HG02870 (cell line): ENCODE data around the gene DYSF.

Experiments used
- ATAC-seq: cut with Tn5 transposase; IDR thresholded peaks from one replicate; pipeline ENCODE4 v1.9.1; 2021; ENCODE audit warnings: mild to moderate bottlenecking, moderate library complexity; ENCODE audit not compliant: unreplicated experiment

The DYSF gene

DNA sequence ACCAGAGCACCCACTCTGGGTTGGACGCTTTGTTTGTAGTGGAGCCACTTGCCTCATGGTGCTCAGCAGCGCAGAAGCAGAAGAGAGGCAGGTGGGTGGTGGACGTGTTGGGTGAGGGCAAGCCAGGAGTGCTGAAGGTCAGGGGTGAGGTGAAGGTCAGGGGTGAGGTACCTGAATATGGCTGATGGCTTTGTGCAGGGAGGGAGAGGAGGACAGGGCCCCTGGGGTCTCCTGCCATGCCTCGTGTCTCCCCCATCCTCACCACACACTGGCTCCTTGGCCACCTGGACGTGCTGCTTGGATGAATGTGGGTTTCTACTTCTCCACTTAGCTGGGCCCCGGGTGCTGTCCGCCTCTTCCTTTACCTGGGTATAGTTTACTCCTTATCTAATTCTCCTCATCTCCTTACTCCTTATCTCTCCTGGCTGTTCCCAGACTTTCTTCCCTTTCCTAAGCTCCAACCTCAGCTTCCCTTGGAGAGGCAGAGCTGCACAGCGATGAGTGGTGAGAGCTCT lies 68.1 kb downstream of the DYSF start:
- no peak for ATAC-seq

DNA sequence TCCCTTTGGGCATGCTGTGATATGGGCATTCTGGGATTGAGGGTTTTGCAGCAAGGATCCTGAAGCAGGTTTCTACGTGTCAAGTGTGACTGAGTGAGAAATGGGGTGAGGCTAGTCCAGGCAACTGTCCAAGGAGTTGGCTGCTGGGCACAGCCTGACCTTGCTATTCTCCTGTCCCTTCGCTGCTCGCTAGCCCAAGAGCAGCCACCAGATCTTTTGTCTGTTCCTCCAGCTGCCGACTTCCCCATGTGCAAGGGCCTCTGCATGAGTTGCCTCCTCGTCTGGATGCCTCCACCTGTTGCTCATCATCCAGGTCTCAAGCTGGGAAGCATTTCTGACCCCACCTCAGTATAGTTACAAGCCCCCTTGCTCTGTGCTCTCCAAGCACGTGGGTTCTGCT lies 71.1 kb downstream of the DYSF start:
- no peak for ATAC-seq

DNA sequence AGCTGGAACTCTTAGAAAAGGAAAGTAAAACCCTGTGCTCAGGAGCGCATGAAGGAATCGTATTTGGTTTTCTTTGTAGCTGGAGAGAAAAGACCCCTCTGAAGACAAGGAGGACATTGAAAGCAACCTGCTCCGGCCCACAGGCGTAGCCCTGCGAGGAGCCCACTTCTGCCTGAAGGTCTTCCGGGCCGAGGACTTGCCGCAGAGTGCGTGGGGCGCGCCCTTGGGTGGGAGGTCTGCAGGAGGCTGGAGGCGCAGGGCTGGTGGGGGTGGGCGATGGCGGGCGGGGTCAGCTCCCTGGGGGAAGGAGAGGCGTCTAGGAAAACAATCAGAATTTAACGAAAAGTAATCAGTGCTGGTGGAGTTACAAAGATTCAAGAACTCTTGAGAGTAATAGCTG lies 72.8 kb downstream of the DYSF start:
- no peak for ATAC-seq

DNA sequence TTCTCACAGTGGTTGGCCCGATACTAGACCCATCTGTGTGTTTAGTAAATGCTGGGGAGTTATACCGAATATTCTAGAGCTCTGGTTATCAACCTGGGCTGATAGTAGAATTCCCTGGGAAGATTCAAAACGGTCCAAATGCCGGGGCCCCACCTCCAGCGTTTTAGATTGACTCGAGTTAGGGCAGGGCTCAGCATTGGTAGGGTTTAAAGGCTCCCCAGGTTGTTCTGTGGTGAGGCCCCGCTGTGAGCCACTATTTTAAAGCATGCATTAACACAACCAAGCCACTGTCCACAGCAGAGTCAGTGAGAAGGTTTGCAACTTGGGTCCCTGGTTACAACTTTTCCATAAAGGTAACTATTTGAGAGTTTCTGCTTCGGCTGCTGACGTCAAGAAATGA lies 73.6 kb downstream of the DYSF start:
- no peak for ATAC-seq

DNA sequence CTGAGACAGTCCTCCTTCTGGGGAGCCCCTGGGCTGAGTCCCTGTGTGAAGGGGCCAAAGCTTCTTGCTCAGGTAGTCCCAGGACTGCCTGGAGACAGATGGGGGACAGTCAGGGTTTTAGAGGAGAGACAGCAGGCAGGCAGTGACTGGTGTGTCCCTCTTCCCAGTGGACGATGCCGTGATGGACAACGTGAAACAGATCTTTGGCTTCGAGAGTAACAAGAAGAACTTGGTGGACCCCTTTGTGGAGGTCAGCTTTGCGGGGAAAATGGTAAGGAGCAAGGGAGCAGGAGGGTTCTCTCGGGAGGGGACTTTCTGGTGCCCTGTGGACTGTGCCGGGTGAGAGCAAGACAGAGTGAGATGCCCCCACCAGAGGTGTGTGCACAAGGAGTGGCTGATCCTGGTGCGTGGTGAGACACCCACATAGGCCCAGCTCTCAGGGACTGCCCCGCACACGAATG lies 74.8 kb downstream of the DYSF start:
- no peak for ATAC-seq

DNA sequence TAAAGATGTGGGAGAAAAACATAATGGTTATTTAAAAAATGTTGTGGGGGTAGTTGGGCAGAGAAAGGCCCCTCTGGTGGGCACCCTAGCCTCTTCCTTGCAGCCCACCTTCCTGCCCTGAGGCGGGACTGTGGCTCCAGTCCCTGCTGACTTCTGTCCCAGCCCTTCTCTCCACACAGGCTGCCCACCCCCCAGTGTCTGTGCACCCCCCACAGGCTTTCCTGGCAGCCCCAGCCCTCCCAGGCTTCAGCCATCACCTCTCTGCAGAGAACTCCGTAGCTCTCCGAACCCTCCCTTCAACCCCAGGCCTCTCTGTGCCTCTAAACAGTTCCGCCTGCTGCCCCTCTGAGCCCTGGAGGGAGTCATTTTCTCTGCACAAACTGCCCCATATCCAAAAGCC lies 75.4 kb downstream of the DYSF start:
- ATAC-seq = no peak

DNA sequence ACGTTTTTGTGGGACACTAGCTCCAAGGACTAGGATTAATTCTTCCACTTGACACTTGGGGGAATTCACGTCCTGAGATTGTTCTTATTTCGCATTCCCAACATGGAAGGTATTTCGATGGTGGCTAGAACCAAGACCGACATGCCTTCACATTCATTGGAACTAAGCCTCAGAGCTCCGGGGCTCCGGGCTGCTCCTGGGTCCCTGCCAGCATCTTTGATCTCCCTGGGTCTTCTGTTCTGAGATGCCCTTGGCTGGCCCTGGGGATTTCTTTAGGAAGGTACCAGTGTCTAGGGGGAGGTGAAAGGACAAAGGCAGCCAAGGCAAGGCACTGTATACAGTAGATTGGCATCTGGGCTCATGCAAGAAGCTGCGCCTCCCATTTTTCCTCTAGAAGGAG lies 76.8 kb downstream of the DYSF start:
- no peak for ATAC-seq

DNA sequence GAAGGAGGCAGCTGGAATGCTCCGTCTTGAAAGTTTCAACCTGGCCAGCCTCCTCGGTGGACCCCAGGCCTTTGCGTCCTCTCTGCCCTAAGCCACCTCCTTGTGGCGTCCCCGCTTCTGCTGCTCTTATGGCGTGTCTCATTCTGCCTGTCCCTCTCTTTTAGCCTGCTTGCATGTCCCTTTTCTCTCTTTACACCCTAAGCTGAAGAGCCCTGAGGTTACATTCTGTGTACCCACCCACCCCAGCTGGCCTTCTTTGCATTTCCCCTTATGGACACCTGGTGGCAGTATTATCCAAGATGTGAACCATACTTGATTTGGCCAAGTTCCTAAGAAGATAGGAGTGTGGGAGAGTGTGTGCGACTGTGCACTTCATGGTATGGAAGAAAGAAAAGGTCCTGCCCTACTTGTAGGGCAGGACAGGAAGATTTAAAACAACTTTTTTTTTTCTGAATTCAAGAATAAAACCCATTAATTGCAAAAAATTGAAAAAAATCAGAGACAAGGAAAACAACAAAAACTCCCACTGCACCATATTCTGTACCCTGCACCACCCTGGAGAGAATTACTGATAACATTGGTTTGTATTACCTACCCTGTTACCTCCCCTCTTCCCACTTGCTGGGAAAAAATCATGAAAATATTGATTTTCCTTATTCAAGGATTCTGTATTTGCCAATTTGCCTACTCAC lies 77.4 kb downstream of the DYSF start:
- ATAC-seq = no peak

DNA sequence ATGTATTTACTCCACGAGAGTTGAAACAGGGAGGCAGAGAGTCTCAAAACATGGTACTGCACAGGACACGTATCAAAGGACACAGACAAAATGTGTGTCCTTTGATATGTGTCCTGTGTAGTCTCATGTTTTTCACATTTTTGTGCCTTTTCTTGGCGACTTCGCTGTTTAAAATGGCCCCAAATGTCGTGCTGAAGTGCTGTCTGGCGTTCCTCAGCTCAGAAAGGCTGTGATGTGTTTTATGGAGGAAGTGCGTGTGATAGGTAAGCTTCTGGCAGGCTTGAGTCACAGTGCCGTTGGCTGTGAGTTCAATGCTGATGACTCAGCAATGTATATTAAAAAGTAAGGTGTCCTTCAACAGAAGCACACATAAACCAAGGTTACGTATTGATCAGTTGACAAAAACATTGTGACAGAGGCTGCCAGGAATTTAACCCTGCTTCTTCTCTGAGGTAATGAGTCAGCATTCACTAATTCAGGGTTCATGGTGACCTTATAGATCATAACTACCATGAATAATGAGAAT lies 78.2 kb downstream of the DYSF start:
- ATAC-seq = no peak

DNA sequence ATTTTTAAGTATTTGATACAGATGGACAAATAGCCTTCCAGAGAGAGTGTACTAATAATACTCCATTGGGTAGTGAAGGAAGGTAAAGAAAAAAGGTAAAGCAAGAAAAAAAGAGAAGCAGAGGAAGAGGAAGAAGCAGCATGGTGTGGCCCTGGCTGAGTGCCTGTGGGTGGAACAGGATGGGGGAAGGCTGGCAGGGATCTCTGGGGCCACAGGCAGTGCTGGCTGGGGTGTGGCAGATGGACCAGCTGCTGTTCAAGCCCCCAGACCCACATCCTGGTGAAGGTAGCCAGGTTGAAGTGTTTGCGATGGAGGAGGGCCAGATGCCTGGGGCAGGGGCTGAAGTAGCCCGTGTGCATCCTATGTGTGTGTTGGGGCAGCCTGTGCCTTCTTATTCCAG lies 79.0 kb downstream of the DYSF start:
- no peak for ATAC-seq

DNA sequence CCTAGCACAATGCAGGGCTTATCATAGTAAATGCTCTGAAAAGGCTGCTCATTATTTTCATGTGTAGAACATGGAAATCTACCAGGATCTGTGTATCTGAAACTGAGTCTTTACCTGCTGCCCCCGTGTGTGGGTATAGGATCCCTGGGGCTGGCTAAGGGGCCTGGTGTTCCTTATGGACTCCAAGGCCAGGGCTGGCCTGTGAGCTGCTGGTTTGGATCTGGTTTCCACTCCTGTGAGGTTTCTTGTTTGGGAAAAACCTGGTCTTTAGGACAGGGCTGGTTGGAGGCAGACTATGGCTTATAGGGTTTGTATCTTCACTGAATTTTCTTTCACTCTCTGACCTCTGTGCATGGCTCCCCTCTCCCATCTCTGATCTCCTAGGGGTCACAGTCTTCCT lies 80.8 kb downstream of the DYSF start:
- no peak for ATAC-seq

DNA sequence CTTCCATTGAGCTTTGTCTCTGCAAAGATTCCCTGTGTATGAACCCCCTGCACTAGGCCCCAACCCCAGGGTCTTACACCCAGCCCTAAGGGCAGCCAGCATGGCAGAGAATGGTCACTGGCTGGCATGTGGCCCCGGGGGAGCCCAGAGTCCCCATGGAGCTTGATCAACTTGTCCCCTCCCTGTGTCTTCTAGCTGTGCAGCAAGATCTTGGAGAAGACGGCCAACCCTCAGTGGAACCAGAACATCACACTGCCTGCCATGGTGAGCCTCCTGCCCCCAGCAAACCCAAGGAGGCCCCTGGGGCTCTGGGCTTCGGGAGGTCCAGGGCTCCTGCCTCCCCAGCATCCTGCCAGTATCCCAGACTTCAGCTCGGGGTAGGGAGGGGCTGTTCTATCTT lies 81.5 kb downstream of the DYSF start:
- no peak for ATAC-seq

DNA sequence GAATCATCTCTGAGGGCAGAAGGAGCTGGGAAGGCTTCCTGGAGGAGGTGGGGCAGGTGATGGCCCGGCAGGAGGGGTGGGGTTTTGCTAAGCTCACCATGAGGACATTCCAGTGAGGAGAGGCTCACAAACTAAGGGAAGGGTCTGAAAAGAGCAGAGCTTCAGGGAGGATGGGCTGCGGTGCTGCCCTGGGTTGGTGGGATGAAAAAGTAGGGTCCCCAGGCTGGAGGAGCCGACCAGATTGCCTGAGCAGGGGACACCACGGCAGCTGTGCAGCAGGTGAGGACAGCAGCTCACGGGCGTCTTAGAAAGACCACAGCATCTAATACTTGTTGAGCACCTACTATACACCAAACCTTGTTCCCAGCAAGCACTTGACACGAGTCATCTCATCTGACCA lies 82.2 kb downstream of the DYSF start:
- no peak for ATAC-seq

DNA sequence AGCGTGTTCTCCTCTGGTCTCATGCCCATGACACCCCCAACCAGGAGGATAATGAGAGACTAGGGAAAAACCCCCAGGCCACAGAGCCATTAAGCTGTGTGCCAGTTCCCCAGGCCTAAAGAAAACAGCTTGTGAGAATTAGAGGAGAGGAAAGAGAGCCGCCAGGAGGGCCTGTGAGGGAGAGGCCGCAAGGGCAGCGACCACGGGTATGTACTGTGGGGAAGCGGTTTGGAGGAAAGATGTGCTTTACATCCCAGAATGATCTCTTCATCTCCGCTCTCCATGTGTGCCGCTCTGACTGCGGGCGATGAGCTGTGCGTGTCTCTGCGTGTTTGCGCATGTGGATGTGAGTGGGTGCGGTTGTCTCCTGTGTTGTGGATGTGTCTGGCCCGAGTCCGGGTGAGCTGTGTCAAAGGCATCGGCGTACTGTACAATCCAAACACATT lies 82.9 kb downstream of the DYSF start:
- ATAC-seq = no peak

DNA sequence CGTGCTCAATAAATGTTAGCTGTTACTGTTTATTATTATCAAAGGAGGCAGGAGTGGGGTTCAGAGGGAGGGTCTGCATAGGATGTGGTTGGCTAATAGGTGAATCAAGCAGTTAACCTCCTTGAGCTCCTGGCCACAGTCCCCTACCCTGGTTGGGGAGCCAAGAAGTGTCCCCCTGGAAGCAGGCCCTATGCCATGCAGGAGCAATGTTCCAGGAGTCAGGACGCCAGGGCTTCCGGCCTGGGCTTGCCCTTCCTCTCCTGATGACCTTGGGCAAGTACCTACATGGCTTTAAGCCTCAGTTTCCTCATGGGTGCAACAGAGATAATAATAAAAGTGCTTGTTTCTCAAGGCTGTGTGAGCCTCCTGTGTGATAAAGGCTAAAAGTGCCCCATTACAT lies 84.9 kb downstream of the DYSF start:
- no peak for ATAC-seq

DNA sequence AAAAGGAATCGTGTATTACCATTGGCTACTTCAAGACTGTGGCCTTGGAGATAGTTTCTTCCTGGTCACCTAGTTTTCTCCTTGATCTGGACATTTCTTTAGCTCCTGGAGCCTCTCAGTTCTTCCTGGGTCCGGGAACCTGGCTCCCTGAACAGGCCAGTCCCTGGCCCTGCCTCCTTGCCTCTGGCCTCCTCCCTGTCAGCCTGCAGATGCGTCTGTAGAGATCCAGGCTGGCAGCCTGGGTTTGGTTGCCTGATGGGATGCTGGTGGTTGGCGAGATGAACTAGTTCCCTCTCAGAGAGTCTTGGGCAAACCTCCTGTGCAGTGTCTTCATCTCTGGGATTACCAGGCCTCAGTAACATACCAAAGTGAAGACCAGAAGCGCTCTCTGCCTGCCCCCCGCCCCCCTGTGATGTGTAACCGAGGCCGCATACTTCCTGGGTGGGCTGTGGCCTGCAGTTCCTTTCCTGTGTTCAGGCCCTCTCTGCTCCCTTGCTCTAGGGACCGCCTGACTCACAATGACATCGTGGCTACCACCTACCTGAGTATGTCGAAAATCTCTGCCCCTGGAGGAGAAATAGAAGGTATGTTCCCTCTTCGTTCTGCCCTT lies 85.4 kb downstream of the DYSF start:
- ATAC-seq = no peak

DNA sequence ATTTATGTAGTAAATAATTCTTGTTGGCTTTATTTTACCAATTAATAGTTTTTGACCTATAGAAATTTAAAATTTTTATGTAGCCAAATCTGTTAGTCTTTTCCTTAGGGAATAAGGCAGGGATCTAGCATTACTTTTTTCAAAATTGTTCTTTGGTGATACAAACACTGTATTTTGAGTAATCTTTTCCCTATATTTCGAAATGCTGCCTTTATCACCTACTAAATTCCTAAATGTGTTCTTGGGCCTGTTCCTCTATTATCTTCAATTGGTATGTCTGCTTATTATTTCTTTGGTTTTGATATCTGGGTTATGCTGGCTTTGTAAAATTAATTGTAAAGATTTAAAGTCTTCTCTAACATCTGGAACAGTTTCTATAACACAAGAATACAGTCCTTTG lies 87.5 kb downstream of the DYSF start:
- ATAC-seq = no peak

DNA sequence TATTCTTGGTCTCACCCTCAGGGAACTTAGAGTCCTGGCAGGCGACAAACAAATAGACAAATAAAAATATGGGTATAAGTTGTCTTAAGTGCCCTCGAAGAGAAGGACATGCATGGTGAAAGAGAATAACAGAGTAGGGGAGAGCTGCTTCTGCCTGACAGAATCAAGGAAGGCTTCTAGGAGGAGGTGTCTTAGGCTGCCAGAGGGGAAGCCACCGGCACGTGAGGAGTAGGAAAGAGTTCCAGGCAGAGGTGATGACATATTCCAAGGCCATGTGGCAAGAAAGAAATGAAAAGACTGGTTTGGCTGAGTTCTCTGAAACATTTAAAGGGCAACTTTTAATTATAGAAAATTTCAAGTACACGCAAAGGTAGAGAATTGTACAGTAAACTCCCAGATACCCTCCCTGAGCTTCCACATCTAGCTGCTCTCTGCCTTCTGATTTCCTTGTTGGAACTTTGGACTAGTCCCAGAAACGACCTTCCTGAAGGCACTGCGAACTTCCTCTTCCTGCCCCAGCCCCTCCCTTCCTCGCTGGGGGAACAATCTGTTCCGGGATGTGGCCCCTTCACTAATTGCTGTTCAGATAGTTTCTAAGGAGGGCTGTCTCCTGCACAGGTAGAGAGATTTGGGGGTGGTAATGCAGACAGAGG lies 91.7 kb downstream of the DYSF start:
- no peak for ATAC-seq

DNA sequence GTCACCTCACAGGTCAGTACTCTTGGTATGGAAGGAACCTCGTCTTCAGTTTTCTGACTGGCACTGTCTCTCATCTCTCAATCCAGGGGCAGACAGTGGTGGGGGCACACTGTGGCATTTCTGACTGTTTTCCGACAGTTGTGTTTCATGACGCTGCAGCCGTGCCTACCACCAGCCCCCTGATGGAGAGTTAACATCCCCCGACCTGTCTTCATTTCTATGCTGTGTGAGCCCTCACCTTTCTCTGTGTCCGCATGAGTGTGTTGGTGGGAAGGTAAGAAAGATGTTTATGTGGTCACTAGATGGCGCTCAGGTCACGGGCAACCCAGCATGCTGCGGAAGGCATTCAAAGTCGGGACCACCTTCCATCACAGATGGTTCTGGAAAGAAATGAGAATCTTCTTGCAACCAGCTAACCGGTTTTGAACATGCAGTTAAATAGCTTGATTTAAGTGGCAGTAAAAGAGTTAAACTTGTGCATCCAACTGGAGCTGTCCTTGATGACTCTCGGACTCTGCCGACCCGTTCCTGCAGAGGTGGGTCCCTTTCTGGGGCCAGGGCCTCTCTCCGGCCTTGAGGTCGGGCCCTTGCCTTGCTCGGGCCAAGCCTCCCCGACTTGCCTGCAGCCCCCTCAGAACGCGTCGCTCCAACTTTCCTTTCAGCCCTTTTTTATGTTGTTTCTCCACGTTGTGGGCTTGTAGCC lies 92.4 kb downstream of the DYSF start:
- no peak for ATAC-seq

DNA sequence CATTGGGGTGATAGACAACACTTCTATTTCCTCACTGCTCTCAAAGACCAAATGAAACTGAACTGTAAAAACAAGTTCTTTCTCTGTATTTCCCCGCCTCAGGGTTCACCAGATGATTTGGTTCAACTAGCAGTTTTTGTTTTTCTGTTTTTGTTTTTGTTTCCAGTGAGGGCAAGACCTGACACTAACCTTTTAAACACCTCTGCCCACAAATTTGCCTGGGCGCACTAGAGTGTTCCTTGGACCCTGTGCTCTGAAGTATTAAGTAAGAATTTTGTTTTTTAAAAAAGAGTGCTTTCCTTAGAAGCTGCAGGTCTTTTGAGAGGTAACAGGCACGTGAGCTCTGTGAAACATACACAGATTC lies 92.9 kb downstream of the DYSF start:
- no peak for ATAC-seq

DNA sequence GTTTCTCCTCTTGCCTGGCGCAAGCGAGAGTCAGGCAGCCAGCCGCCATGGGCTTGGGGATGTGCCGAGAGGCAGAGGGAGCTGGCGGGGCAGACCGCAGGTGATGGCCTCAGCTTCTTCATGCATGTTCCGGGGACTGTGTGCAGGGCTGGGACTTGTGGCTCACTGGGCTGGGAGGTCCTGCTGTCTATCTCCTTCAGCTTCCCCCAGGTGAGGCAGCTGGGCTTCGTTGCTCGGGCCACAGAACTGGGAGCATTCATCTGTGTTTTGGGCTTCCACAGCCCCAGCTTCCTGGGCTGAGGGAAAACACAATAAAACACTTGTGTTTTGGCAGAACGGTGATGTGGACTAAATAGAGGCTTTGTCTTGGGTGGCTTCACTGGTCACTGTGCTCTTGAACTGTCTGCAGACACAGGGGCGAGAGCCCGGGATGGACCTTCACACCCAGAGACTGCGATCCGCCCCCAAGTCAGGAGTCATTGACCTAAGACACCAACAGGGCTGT lies 93.5 kb downstream of the DYSF start:
- no peak for ATAC-seq
